GDM1 (cell line): ENCODE data around the gene NCOR1.
"Not testable (repeated sequence)": the region's sequence is repeated elsewhere in the genome, so short reads cannot be mapped to it uniquely, and the experiment has no call there.

Source experiments
- DNase-seq: peaks from one replicate; lab custom pipeline; 2025; lab: John Stamatoyannopoulos, UW

Gene NCOR1

GRCh38 chr17:16148596-16148995, 66.7 kb downstream of the NCOR1 start:
- DNase-seq, result no peak

- DNase-seq, result not testable (repeated sequence)
These were observed 69.9 kb downstream of the NCOR1 start for GRCh38 chr17:16145319-16145890.

- DNase-seq, result no peak
These were observed 73.6 kb downstream of the NCOR1 start for GRCh38 chr17:16141685-16142084.

- DNase-seq, result no peak
These were observed 74.5 kb downstream of the NCOR1 start for GRCh38 chr17:16140854-16141253.

- DNase-seq, result no peak
These were observed 79.9 kb downstream of the NCOR1 start for GRCh38 chr17:16135461-16135860.

- DNase-seq, result no peak
These were observed 83.7 kb downstream of the NCOR1 start for GRCh38 chr17:16131593-16131992.

- DNase-seq, result no peak
These were observed 85.7 kb downstream of the NCOR1 start for GRCh38 chr17:16129441-16130205.

GRCh38 chr17:16123531-16123930, 91.8 kb downstream of the NCOR1 start:
- no peak for DNase-seq

GRCh38 chr17:16122697-16123434, 92.5 kb downstream of the NCOR1 start:
- DNase-seq, result no peak

GRCh38 chr17:16121915-16122314, 93.4 kb downstream of the NCOR1 start:
- no peak for DNase-seq

GRCh38 chr17:16120937-16121336, 94.4 kb downstream of the NCOR1 start:
- DNase-seq, result no peak

GRCh38 chr17:16117149-16117548, 98.2 kb downstream of the NCOR1 start:
- no peak for DNase-seq

GRCh38 chr17:16115077-16115698, 100.1 kb downstream of the NCOR1 start:
- DNase-seq, result not testable (repeated sequence)

- no peak for DNase-seq
These were observed 106.5 kb downstream of the NCOR1 start for GRCh38 chr17:16108871-16109270.

- DNase-seq, result no peak
These were observed 106.9 kb downstream of the NCOR1 start for GRCh38 chr17:16108386-16108785.

GRCh38 chr17:16107165-16107770, 108.1 kb downstream of the NCOR1 start:
- no peak for DNase-seq

- DNase-seq, result no peak
These were observed 109.0 kb downstream of the NCOR1 start for GRCh38 chr17:16106161-16106891.

GRCh38 chr17:16104189-16104588, 111.1 kb downstream of the NCOR1 start:
- no peak for DNase-seq

GRCh38 chr17:16101440-16101839, 113.9 kb downstream of the NCOR1 start:
- no peak for DNase-seq

- no peak for DNase-seq
These were observed 114.5 kb downstream of the NCOR1 start for GRCh38 chr17:16100737-16101400.

GRCh38 chr17:16091773-16092172, 123.6 kb downstream of the NCOR1 start:
- no peak for DNase-seq
